ENCODE measurements around the gene TDRD7. TPM values are rescaled to one million over a fixed set of nuclear protein-coding genes. Genes with fewer than 3 reads are reported as not detected.

Gene TDRD7
- total and polyA plus RNA-seq, 2 of the 13 experiments (the other 11 are each of a cell fraction or from before 2014, with no cell fraction given) = 9.8 to 15.5 TPM

- no peak for TF ChIP-seq KIAA2018 (CRISPR knock-in tag; IDR thresholded peaks at IDR 0.05; ENCODE audit: borderline replicate concordance)
- TF ChIP-seq MED8 (CRISPR knock-in tag; IDR thresholded peaks at IDR 0.05; ENCODE audit: insufficient replicate concordance) = no peak
- no peak for TF ChIP-seq GTF2F1 (IDR thresholded peaks at IDR 0.05; ENCODE audit: low read length)
- TF ChIP-seq ARID5B (CRISPR knock-in tag; IDR thresholded peaks at IDR 0.05) = peak; percentile 75
- no peak for TF ChIP-seq ZNF234 (CRISPR knock-in tag; conservative IDR thresholded peaks at IDR 0.05)
- TF ChIP-seq MAFF (IDR thresholded peaks at IDR 0.05; ENCODE audit: low read depth, low read length) = no peak
- no peak for TF ChIP-seq TEAD2 (CRISPR knock-in tag; IDR thresholded peaks at IDR 0.05)
- no peak for TF ChIP-seq ZNF781 (CRISPR knock-in tag; IDR thresholded peaks at IDR 0.05; ENCODE audit: borderline replicate concordance, not compliant biosample characterization)
- TF ChIP-seq ZNF614 (CRISPR knock-in tag; IDR thresholded peaks at IDR 0.05; ENCODE audit: borderline replicate concordance) = no peak; the same call in 1 of the 2 replicates
- TF ChIP-seq PAWR (CRISPR knock-in tag; IDR thresholded peaks at IDR 0.05; ENCODE audit: borderline replicate concordance) = no peak
- 0 out of 2 replicates have a peak, but pooled peaks have one; percentile 42 for TF ChIP-seq ZNF644 (CRISPR knock-in tag; IDR thresholded peaks at IDR 0.05; ENCODE audit: low read depth)
- TF ChIP-seq KDM6A (CRISPR knock-in tag; IDR thresholded peaks at IDR 0.05; ENCODE audit: low read depth) = peak; percentile 85
- no peak for TF ChIP-seq ZNF143 (CRISPR knock-in tag; IDR thresholded peaks at IDR 0.05)
- peak; percentile 10; the same call in 1 of the 2 replicates for TF ChIP-seq RCOR2 (CRISPR knock-in tag; IDR thresholded peaks at IDR 0.05)
- TF ChIP-seq ZNF317 (CRISPR knock-in tag; IDR thresholded peaks at IDR 0.05) = 0 out of 2 replicates have a peak, but pooled peaks have one; percentile 27
- TF ChIP-seq ZBTB43 (CRISPR knock-in tag; conservative IDR thresholded peaks at IDR 0.05) = 0 out of 2 replicates have a peak, but pooled peaks have one; percentile 37
Measured at GRCh38 chr9:97382099-97382718, 29.7 kb upstream of the TDRD7 start (continued).

Measured in HepG2 (cell line).